Endothelial cell (in vitro differentiated cells): Measurements from ENCODE around the gene EPS8L3. TPM values are rescaled to one million over a fixed set of nuclear protein-coding genes. Genes with fewer than 3 reads are reported as not detected.
A peak's percentile ranks its signal among the peaks of the same experiment; 100 is the strongest.

Experiments used
- DNase-seq: peaks from one replicate; pipeline ENCODE4 v3.0.0; 2021; ENCODE audit warnings: low spot score
- H3K27ac Mint-ChIP-seq: one replicate; pipeline ENCODE4 v1.8.0; 2021; ENCODE audit warnings: mixed read lengths, inconsistent platforms; ENCODE audit not compliant: unreplicated experiment
- H3K27me3 Mint-ChIP-seq: one replicate; pipeline ENCODE4 v1.8.0; 2021; ENCODE audit warnings: mild to moderate bottlenecking, moderate library complexity, mixed read lengths, inconsistent platforms; ENCODE audit not compliant: unreplicated experiment
- H3K36me3 Mint-ChIP-seq: one replicate; pipeline ENCODE4 v1.8.0; 2021; ENCODE audit warnings: mild to moderate bottlenecking, low read depth, mixed read lengths, inconsistent platforms; ENCODE audit not compliant: unreplicated experiment
- H3K4me1 Mint-ChIP-seq: one replicate; pipeline ENCODE4 v1.8.0; 2021; ENCODE audit warnings: mild to moderate bottlenecking, mixed read lengths, inconsistent platforms; ENCODE audit not compliant: unreplicated experiment
- H3K4me3 Mint-ChIP-seq: one replicate; pipeline ENCODE4 v1.8.0; 2021; ENCODE audit warnings: mild to moderate bottlenecking, mixed read lengths, inconsistent platforms; ENCODE audit not compliant: unreplicated experiment
- H3K9me3 Mint-ChIP-seq: one replicate; pipeline ENCODE4 v1.8.0; 2021; ENCODE audit warnings: mixed read lengths, inconsistent platforms; ENCODE audit not compliant: unreplicated experiment
- total RNA-seq: library from RNA; stranded (reverse); fragmentation: NEBNext Ultra II Directional; extraction: Animal tissue kit (Norgen Biotek cat#: 25700); gene quantifications from one replicate; pipeline ENCODE4 v1.2.1, GENCODE V29; 2021; ENCODE audit not compliant: unreplicated experiment
- TF ChIP-seq, protein P1 (sequence below): fragments of 200-600 bp; sonication (generic); IDR thresholded peaks from one replicate; pipeline ENCODE4 v1.5.0; 2021; ENCODE audit warnings: antibody characterized with exemption; ENCODE audit not compliant: unreplicated experiment

The EPS8L3 gene
- total RNA-seq, 1 donor from 2014 or later: not detected

DNA sequence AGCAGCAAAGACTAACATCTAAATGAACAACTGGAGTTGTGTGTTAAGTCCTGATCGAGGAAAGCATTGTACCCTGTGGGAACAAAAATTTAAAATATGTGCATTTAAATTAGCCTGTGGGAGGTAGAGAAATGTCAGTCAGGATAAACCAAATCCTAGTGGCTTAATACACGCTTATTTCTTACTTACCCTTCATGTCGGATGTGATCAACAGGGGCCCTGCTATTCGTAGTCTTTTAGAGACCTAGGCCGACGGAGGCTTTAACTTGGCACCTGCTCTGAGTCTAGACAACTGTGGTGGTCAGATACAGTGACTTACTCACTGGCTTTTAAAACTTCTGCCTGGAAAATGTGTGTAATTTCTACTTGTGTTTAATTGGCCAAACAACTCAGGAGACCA, 33.1 kb downstream of the EPS8L3 start:
- TF ChIP-seq, protein P1, sequence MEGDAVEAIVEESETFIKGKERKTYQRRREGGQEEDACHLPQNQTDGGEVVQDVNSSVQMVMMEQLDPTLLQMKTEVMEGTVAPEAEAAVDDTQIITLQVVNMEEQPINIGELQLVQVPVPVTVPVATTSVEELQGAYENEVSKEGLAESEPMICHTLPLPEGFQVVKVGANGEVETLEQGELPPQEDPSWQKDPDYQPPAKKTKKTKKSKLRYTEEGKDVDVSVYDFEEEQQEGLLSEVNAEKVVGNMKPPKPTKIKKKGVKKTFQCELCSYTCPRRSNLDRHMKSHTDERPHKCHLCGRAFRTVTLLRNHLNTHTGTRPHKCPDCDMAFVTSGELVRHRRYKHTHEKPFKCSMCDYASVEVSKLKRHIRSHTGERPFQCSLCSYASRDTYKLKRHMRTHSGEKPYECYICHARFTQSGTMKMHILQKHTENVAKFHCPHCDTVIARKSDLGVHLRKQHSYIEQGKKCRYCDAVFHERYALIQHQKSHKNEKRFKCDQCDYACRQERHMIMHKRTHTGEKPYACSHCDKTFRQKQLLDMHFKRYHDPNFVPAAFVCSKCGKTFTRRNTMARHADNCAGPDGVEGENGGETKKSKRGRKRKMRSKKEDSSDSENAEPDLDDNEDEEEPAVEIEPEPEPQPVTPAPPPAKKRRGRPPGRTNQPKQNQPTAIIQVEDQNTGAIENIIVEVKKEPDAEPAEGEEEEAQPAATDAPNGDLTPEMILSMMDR: no peak
- Mint-ChIP-seq H3K4me3 (no peak overlapping the region), H3K4me1 (peaks cover 6% of the 10 kb centered on the region), H3K9me3 (peaks cover 5% of the 10 kb centered on the region), H3K27ac (no peak overlapping the region), H3K36me3 (peaks cover 18% of the 10 kb centered on the region), H3K27me3 (peaks cover 4% of the 10 kb centered on the region)
- no peak for DNase-seq

DNA sequence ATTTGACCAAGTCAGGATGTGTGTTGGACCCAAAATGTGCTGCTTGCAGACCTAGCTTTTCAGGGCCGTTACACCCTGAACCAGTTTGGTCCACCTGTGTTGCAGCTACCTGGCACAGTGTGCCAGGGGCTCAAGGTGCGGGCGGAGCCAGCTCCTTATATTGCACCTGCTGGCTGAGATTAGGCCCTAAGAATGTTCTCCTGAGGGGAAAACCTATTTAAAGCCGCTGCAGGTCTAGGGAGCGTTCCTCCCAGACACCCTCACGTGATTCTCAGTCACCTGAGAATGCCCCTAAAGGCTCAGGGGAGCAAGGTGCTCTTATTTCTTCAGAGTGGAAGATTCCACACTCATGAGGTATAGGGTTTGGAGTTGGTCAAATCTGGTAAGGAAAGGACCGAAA, 34.9 kb downstream of the EPS8L3 start:
- DNase-seq: no peak
- peaks cover 6% of the 10 kb centered on the region for H3K4me1 Mint-ChIP-seq
- H3K9me3 Mint-ChIP-seq: peaks cover 5% of the 10 kb centered on the region
- H3K27me3 Mint-ChIP-seq: peaks cover 3% of the 10 kb centered on the region
- H3K27ac Mint-ChIP-seq: no peak overlapping the region
- H3K36me3 Mint-ChIP-seq: peaks cover 16% of the 10 kb centered on the region
- no peak overlapping the region for H3K4me3 Mint-ChIP-seq
- TF ChIP-seq, protein P1: no peak

DNA sequence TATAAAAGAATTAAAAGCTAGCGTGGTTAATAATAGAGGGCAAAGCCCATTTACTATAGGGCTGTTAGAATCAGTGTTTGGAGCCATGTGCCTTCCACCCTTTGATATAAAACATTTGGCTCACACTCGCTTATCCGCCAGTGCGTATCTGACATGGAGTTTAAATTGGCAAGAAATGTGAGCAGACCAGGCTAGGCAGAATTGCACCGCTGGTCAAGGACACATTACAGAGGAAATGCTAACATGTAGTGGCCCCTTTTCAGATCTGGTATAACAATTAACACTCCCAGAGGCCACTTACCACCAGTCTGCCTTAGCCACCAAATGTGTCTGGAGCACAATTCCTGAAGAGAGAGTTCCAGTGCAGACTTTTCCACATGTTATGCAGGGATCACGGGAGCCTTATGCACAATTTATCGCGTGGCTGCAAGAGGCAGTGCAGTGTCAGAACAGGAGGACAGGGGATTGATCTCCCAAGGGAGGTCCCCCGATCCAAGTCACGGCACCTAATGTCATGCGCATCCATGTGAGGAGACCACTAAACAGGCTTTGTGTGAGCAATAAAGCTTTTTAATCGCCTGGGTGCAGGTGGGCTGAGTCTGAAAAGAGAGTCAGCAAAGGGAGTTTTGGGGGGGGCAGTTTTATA, 36.9 kb downstream of the EPS8L3 start:
- H3K4me3 Mint-ChIP-seq: no peak overlapping the region

DNA sequence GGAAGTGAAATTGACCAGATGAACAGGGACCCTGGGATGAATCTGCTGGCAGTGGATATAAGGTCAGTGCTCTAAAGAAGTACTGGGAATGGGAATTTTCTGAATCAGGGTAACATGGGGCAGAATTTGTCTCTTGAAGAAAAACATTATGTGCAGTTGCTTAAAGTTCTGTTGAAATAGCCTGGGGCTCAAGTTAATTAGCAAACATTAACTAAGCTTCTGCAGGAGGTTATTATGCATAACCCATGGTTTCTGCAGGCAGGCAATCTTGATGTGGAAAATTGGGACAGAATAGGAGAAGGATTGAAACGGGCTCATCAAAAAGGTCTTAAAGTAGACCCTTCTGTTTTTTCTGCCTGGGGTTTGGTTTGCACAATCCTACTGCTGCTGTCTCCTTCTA, 37.7 kb downstream of the EPS8L3 start:
- H3K36me3 Mint-ChIP-seq: peaks cover 12% of the 10 kb centered on the region
- H3K9me3 Mint-ChIP-seq: peaks cover 5% of the 10 kb centered on the region
- H3K27me3 Mint-ChIP-seq: peaks cover 3% of the 10 kb centered on the region
- H3K27ac Mint-ChIP-seq: no peak overlapping the region
- TF ChIP-seq, protein P1: no peak
- no peak for DNase-seq
- peaks cover 6% of the 10 kb centered on the region for H3K4me1 Mint-ChIP-seq
- peak overlapping the region; percentile 27 for H3K4me3 Mint-ChIP-seq

More for the DNA sequence above, 36.9 kb downstream of the EPS8L3 start:
- Mint-ChIP-seq H3K36me3 (peaks cover 12% of the 10 kb centered on the region), H3K27ac (no peak overlapping the region), H3K27me3 (peaks cover 3% of the 10 kb centered on the region), H3K9me3 (peaks cover 5% of the 10 kb centered on the region), H3K4me1 (peaks cover 6% of the 10 kb centered on the region)
- TF ChIP-seq, protein P1: no peak
- DNase-seq: no peak

DNA sequence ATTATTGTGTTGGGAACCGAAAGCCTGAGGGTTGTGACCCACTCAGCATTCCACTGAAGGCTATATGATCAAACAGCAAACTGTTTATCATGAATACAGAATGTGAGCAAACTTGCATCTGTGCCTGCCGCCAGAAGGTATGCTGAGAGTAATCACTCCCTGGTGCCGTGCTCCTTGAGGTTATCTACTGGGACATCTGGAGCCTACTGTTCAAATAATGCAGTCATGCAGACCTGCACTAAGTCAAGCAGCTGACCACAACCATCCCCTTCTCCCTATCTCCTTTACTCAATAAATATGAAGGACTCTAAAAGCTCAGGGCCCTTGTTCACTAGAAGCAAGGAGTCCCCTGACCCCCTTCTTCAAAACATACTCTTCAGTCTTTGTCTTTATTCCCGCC, 38.2 kb downstream of the EPS8L3 start:
- H3K9me3 Mint-ChIP-seq: peaks cover 5% of the 10 kb centered on the region
- peaks cover 3% of the 10 kb centered on the region for H3K27me3 Mint-ChIP-seq
- H3K27ac Mint-ChIP-seq: no peak overlapping the region
- H3K4me3 Mint-ChIP-seq: peak overlapping the region; percentile 27
- TF ChIP-seq, protein P1: no peak
- peaks cover 6% of the 10 kb centered on the region for H3K4me1 Mint-ChIP-seq
- DNase-seq: no peak
- peaks cover 12% of the 10 kb centered on the region for H3K36me3 Mint-ChIP-seq
